ENCODE data around the gene ATG16L2.

The ATG16L2 gene

GRCh38 chr11:72860592-72860991 lies 46.4 kb downstream of the ATG16L2 start:
- H3K27me3 Mint-ChIP-seq: no peaks in the 10 kb centered on the region
- H3K4me1 Mint-ChIP-seq: no peaks in the 10 kb centered on the region
- no peak overlapping the region for H3K4me3 Mint-ChIP-seq
- no peaks in the 10 kb centered on the region for H3K9me3 Mint-ChIP-seq
- H3K36me3 Mint-ChIP-seq: peaks cover 5% of the 10 kb centered on the region
- H3K27ac Mint-ChIP-seq: no peak overlapping the region

DNA sequence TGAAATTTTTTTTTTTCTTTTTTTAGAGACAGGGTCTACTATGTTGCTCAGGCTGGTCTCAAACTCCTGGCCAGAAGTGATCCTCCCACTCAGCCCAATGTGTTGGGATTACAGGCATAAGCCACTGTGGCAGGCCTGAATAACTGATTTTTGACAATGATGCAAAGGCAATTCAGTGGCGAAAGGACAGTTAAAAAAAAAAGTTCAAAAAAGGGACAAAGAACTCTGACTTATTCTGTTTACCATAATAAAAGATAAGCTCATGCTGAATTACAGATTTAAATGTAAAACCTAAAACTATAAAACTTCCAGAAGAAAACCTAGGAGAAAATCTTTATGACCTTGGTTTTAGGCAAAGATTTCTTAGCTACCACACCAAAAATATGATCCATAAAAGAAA lies 48.9 kb downstream of the ATG16L2 start:
- Mint-ChIP-seq H3K4me3 (no peak overlapping the region), H3K4me1 (peaks cover 4% of the 10 kb centered on the region), H3K27me3 (no peaks in the 10 kb centered on the region), H3K9me3 (no peaks in the 10 kb centered on the region), H3K27ac (no peak overlapping the region), H3K36me3 (peaks cover 14% of the 10 kb centered on the region)

DNA sequence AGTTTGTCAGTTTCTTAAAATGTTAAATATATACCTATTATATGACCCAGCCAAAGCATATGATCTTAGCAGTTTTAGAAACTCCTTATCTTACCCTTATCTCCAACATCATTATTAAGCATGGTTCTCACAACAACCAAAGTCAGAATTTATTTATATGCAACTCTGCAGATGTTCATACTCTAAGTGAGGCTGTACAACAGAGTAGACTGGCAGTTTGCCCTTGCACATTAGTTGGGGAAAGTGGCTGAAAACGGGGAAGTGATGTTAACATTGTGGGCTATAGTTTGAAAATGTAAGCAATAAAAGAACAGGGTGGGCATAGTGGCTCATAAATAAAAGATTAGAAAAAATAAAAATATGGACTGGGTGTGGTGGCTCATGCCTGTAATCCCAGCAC lies 49.7 kb downstream of the ATG16L2 start:
- H3K27me3 Mint-ChIP-seq: no peaks in the 10 kb centered on the region
- peaks cover 4% of the 10 kb centered on the region for H3K4me1 Mint-ChIP-seq
- peaks cover 12% of the 10 kb centered on the region for H3K36me3 Mint-ChIP-seq
- no peak overlapping the region for H3K27ac Mint-ChIP-seq
- H3K4me3 Mint-ChIP-seq: no peak overlapping the region
- no peaks in the 10 kb centered on the region for H3K9me3 Mint-ChIP-seq

DNA sequence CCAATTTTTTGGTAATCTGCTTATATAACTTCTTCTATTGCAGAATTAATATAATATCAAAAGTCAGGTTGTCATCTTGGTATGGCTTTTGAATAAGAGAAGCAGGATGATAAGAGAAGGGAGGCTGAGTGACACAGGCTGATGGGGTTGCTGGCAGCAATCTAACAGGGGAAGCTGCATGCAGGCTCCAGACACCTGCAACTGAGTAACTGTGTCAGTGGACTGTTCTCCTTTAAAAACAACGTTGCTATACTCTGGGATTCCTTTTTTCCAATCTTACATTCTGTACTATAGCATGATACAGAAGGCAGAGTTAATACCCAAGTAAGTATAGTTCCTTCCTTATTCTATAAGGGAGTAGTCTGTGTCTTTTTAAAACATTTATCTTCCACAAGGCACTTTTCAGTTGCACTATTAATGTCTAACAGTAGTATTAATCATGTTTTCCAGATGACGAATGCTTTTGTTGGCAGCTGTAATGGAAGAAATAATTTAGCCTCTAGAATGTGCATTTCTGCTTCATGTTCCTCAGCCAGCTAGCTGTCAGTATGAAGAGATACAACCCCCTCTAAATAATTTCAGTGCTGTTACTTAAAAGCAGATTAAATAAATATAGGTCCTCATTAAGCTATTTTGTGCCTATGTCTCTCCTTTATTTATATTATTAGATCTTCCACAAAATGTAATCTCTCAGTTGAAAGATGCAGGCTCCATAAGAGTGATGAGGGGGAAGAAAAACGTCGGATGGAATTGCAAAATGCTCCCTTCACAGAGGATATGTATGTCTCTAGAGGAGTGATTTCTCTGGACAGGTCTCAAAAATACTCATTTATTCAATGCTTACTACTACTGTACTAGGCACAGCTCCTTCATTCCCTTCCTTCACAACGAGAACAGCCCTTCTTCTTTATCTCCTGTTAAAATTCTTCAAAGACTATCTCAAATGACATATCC lies 50.8 kb downstream of the ATG16L2 start:
- Mint-ChIP-seq H3K4me1 (peaks cover 14% of the 10 kb centered on the region), H3K9me3 (no peaks in the 10 kb centered on the region), H3K27me3 (no peaks in the 10 kb centered on the region), H3K4me3 (no peak overlapping the region), H3K27ac (no peak overlapping the region), H3K36me3 (peaks cover 13% of the 10 kb centered on the region)

DNA sequence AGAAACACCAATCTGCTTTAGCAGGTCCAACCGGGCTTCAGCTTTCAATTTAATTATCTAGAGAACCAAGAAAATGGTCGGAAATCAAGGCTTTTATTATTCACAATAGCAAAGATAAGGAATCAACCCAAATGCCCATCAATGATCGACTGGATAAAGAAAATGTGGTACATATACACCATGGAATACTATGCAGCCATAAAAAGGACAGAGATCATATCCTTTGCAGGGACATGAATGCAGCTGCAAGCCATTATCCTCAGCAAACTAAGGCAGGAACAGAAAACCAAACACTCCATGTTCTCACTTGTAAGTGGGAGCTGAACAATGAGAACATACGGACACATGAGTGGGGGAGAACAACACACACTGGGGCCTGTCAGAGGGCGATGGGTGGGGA lies 53.8 kb downstream of the ATG16L2 start:
- Mint-ChIP-seq H3K36me3 (peaks cover 17% of the 10 kb centered on the region), H3K4me1 (peaks cover 33% of the 10 kb centered on the region), H3K27ac (no peak overlapping the region), H3K4me3 (no peak overlapping the region), H3K27me3 (no peaks in the 10 kb centered on the region), H3K9me3 (no peaks in the 10 kb centered on the region)

DNA sequence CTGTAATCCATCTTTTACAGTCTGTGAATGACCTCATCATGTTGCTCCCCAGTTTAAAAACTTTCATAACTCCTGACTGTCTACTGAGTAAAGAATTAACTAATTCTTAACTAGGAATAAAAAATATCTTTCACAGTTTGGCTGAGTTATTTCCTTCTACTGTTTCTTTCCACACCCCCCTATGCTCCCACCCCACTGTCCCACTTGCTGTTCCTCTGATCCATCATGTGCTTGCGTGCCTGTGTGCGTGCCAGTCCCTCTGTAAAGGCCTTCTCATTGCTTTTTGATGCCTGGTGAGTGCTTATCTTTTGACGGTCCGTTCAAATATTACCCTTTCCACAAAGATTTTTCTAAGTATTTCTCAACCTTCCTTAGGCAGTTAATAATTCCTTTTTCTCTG lies 55.6 kb downstream of the ATG16L2 start:
- Mint-ChIP-seq H3K9me3 (no peaks in the 10 kb centered on the region), H3K4me1 (peaks cover 33% of the 10 kb centered on the region), H3K36me3 (peaks cover 17% of the 10 kb centered on the region), H3K27ac (no peak overlapping the region), H3K4me3 (no peak overlapping the region), H3K27me3 (no peaks in the 10 kb centered on the region)

- no peak overlapping the region for H3K4me3 Mint-ChIP-seq
- peaks cover 29% of the 10 kb centered on the region for H3K4me1 Mint-ChIP-seq
- H3K36me3 Mint-ChIP-seq: peaks cover 17% of the 10 kb centered on the region
- H3K27ac Mint-ChIP-seq: no peak overlapping the region
- no peaks in the 10 kb centered on the region for H3K27me3 Mint-ChIP-seq
- H3K9me3 Mint-ChIP-seq: no peaks in the 10 kb centered on the region
These were observed 56.9 kb downstream of the ATG16L2 start for GRCh38 chr11:72871119-72871518.

- H3K4me3 Mint-ChIP-seq: no peak overlapping the region
- H3K36me3 Mint-ChIP-seq: peaks cover 15% of the 10 kb centered on the region
- H3K4me1 Mint-ChIP-seq: peaks cover 29% of the 10 kb centered on the region
- no peaks in the 10 kb centered on the region for H3K27me3 Mint-ChIP-seq
- H3K27ac Mint-ChIP-seq: peak overlapping the region; percentile 14
- no peaks in the 10 kb centered on the region for H3K9me3 Mint-ChIP-seq
These were observed 57.8 kb downstream of the ATG16L2 start for GRCh38 chr11:72872012-72872411.

GRCh38 chr11:72875736-72876135 lies 61.5 kb downstream of the ATG16L2 start:
- Mint-ChIP-seq H3K4me3 (no peak overlapping the region), H3K9me3 (no peaks in the 10 kb centered on the region), H3K27me3 (no peaks in the 10 kb centered on the region), H3K4me1 (peaks cover 15% of the 10 kb centered on the region), H3K27ac (no peak overlapping the region), H3K36me3 (peaks cover 19% of the 10 kb centered on the region)

DNA sequence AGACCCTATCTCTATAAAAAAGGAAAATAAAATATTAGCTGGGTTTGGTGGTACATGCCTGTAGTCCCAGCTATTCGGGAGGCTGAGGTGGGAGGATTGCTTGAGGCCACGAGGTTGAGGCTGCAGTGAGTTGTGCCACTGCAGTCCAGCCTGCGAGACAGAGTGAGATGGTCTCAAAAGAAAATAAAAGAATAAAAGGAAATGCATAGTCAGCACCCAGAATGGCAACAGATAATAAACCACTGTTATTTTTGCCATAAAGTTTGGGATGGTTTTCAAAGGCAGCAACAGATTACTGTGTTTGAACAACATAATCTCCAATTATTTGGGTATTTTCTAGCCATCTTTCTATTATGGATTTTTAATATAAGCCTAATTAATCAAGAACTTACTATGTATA lies 61.9 kb downstream of the ATG16L2 start:
- H3K27ac Mint-ChIP-seq: no peak overlapping the region
- H3K27me3 Mint-ChIP-seq: no peaks in the 10 kb centered on the region
- H3K4me3 Mint-ChIP-seq: no peak overlapping the region
- no peaks in the 10 kb centered on the region for H3K9me3 Mint-ChIP-seq
- peaks cover 23% of the 10 kb centered on the region for H3K36me3 Mint-ChIP-seq
- H3K4me1 Mint-ChIP-seq: peaks cover 11% of the 10 kb centered on the region

Data from activated naive CD4-positive, alpha-beta T cell treated with anti-CD3 and anti-CD28 coated beads, Interleukin-2, amount 50 U/mL, for 24 hours (primary cell).